Motor neuron (in vitro differentiated cells): ENCODE data around the gene SLCO4A1. TPM values are rescaled to one million over a fixed set of nuclear protein-coding genes. Genes with fewer than 3 reads are reported as not detected.
A peak's percentile ranks its signal among the peaks of the same experiment; 100 is the strongest.

ENCODE experiments used
- ATAC-seq, 8 experiments: fragments of 200-7000 bp; cut with Tn5 transposase; replicated peaks in 6 of 8; 2 replicates each; pipeline ENCODE4 v1.8.0; 2021; ENCODE audit warnings: mild to moderate bottlenecking in 8 of 8, moderate library complexity in 8 of 8
- H3K27ac ChIP-seq, 2 donors: fragments of 250-450 bp; sonication (Bioruptor Pico); 2 replicates each; pipeline ENCODE4 v1.9.0; 2021; ENCODE audit warnings: antibody characterized with exemption in 2 of 2, mild to moderate bottlenecking in 2 of 2, moderate library complexity in 1 of 2
- H3K4me1 ChIP-seq, 2 donors: fragments of 250-450 bp; sonication (Bioruptor Pico); replicated peaks in 1 of 2; 2 replicates each; pipeline ENCODE4 v1.6.1; 2021; ENCODE audit warnings: antibody characterized with exemption in 2 of 2, mild to moderate bottlenecking in 2 of 2, moderate library complexity in 1 of 2
- H3K4me3 ChIP-seq, 5 donors: fragments of 250-450 bp; sonication (Bioruptor Pico); 2 replicates each; pipeline ENCODE4 v1.9.0; 2021; ENCODE audit warnings: antibody characterized with exemption in 5 of 5, mild to moderate bottlenecking in 5 of 5, moderate library complexity in 4 of 5
- WGBS, 10 experiments: fragments of 450-650 bp; shearing (Covaris generic); methylation state at CpG; one replicate each; pipeline ENCODE4 v1.0.0; 2022; 5-methylcytosine and 5-hydroxymethylcytosine counted together
- in situ Hi-C, 9 experiments: fragments of 400-800 bp; cut with MboI; loops; one replicate each; pipeline ENCODE4 v1.15.0; 2021; ENCODE audit warnings: low sequenced_read_pairs in 9 of 9, low pct_unique_long_range_greater_than_20kb in 2 of 9; ENCODE audit not compliant: unreplicated experiment in 9 of 9
- total RNA-seq, 8 experiments: library from RNA; unstranded; fragments of 300-600 nt; gene quantifications; 2 replicates each; pipeline versions ENCODE4 v1.2.3 to v1.2.4, GENCODE V29; 2022

The SLCO4A1 gene
- total RNA-seq, 8 experiments from 2014 or later: 1.0 to 14.2 (median 3.2) TPM

DNA sequence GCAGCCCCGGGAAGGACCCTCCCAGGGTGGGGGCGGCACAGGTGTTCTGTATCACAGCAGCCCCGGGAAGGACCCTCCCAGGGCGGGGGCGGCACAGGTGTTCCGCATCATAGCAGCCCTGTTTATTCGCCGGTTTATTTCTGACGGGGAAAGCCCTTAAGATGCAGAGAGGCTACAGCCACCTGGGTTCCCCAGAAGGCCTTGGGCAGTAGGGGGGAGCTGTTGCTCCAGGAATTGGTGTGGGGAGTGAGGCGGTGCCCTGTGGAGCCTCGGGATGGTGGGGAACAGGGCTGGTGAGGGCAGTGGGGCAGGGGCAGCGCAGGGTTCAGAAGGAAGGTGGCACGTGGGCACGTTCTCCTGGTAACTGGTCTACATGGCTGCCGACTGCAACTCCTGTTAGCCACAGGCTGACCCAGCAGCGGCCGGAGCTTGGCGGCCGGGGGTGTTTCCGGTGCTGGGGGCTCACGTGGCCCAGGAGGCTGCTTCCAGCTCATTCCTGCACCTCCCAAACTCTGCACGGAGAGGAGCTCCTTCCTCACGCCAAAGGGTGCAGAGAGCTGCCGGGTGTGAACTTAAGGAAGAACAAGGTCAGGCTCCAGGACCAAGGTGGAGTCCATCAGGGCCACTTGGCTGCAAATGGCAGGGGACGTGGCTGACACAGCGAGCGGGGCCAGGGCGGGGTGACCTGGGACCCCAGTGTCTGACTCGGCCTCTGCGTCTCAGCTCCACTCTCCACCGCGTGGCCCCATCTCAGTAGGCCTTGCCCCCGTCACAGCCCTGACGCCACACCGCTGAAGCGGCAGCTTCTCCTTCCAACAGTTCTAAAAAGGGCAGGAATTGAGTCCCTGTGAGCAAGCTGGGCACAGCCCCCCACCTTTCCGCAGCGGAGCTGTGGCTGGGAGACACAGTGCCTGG, 13.2 kb downstream of the SLCO4A1 start:
- no peak overlapping the region for H3K27ac ChIP-seq
- 88 to 100% (median 100%) methylated on average over 1 to 4 of the region's 38 CpGs; no CpG with 5 or more reads in 7 of the 10 experiments for WGBS, 10 experiments
- in situ Hi-C loops: loop anchor here in 2 of 9 experiments (25.0 kb wide), 1 partner anchor 132 kb away; the partner anchor contains the start of gene MRGBP (in 2 of the 2)

DNA sequence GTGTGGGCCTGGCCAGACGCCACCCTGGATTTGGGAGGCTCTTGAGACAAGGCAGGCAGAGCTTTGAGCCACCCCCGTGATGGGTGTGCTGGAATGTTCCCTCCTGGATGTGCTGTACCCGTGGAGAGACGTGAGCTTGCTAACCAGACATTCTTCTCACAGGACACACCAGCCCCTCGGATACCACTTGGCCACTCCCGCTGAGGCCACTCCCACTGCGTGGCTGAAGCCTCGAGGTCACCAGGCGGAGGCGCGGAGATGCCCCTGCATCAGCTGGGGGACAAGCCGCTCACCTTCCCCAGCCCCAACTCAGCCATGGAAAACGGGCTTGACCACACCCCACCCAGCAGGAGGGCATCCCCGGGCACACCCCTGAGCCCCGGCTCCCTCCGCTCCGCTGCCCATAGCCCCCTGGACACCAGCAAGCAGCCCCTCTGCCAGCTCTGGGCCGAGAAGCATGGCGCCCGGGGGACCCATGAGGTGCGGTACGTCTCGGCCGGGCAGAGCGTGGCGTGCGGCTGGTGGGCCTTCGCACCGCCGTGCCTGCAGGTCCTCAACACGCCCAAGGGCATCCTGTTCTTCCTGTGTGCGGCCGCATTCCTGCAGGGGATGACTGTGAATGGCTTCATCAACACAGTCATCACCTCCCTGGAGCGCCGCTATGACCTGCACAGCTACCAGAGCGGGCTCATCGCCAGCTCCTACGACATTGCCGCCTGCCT, 14.1 kb downstream of the SLCO4A1 start:
- 70 to 100% methylated on average over 2 to 4 of the region's 39 CpGs; no CpG with 5 or more reads in 8 of the 10 experiments for WGBS, 10 experiments
- ATAC-seq: no peak
- Histone ChIP-seq H3K4me3 (no peak overlapping the region), H3K4me1 (peaks cover 36 to 56% of the 10 kb centered on the region in 2 donors), H3K27ac (no peak overlapping the region)
- in situ Hi-C loops: loop anchor here in 2 of 9 experiments (25.0 kb wide), 1 partner anchor 131 kb away; the partner anchor contains the start of gene MRGBP (in 2 of the 2)

More for the DNA sequence above, 13.2 kb downstream of the SLCO4A1 start:
- Histone ChIP-seq H3K4me3 (no peak overlapping the region), H3K4me1 (peaks cover 28 to 51% of the 10 kb centered on the region in 2 donors)
- no peak for ATAC-seq

DNA sequence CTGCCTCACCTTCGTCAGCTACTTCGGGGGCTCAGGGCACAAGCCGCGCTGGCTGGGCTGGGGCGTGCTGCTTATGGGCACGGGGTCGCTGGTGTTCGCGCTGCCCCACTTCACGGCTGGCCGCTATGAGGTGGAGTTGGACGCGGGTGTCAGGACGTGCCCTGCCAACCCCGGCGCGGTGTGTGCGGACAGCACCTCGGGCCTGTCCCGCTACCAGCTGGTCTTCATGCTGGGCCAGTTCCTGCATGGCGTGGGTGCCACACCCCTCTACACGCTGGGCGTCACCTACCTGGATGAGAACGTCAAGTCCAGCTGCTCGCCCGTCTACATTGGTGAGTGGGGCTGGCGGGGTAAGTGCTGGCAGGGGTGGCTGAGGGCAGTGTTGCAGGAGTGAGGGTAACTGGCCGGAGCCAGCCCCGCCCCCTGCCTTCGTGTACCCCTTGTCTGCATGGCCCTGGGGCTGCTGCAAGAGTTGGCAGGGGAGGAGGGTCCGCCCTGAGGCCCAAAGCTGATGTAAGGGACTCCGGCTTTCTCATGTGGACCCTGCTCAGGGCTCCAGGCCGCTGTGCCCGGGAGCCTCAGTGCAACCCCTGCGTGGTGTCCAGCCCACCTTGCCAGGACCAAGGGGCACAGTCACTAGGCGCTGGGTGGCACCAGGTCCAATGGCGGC, 14.8 kb downstream of the SLCO4A1 start:
- in situ Hi-C loops: loop anchor here in 2 of 9 experiments (25.0 kb wide), 1 partner anchor 130 kb away; the partner anchor contains the start of gene MRGBP (in 2 of the 2)
- H3K27ac ChIP-seq: no peak overlapping the region
- no peak overlapping the region for H3K4me3 ChIP-seq
- WGBS, 10 experiments: 97 to 100% methylated on average over 2 to 6 of the region's 37 CpGs; no CpG with 5 or more reads in 8 of the 10 experiments
- peaks cover 34 to 55% of the 10 kb centered on the region in 2 donors for H3K4me1 ChIP-seq
- no peak for ATAC-seq

DNA sequence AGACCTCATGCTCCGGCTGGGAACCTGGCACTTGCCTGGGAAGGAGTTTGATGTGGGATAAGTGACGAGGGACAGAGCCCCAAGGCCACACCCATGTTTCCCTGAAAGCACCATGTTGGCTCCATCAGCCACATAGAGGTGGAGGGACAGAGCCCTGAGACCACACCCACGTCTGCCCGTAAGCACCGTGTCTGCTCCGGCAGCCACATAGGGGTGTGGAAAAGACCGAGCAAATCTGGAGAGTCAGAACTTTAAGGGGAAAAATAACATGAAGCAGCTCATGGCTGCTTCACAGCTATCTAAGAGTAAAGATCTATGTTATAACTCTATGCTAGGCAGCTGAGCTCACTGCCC, 15.3 kb downstream of the SLCO4A1 start:
- peaks cover 34 to 55% of the 10 kb centered on the region in 2 donors for H3K4me1 ChIP-seq
- WGBS, 10 experiments: 67 to 100% methylated on average over 1 of the region's 7 CpGs; no CpG with 5 or more reads in 8 of the 10 experiments
- no peak overlapping the region for H3K4me3 ChIP-seq
- no peak overlapping the region for H3K27ac ChIP-seq
- in situ Hi-C loops: loop anchor here in 2 of 9 experiments (25.0 kb wide), 1 partner anchor 130 kb away; the partner anchor contains the start of gene MRGBP (in 2 of the 2)
- peak in 3 of 8 experiments; percentile 35 to 51 (median 36) for ATAC-seq

DNA sequence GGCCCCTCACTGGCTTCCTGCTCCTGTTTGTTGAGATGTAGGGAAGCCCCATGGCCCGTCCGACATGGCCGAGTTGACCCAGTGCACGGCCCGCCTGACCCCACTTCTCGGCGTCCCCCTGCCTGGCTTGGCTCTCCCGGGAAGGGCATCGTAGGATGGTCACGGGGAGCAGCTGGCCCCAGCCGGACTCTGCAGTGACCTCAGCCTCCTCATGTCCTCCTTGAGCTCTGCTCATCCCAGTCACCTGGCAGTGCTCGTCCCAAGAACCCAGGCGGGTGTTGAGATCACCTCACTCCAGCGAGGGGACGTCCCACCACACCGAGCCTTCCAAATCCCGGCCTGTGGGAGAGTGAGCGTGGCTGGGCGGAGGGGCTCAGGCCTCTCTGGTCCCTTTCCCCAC, 15.7 kb downstream of the SLCO4A1 start:
- ATAC-seq: no peak
- WGBS, 10 experiments: 85 to 100% (median 93%) methylated on average over 1 to 5 of the region's 19 CpGs; no CpG with 5 or more reads in 6 of the 10 experiments
- in situ Hi-C loops: loop anchor here in 2 of 9 experiments (25.0 kb wide), 1 partner anchor 129 kb away; the partner anchor contains the start of gene MRGBP (in 2 of the 2)
- no peak overlapping the region for H3K27ac ChIP-seq
- peaks cover 35 to 57% of the 10 kb centered on the region in 2 donors for H3K4me1 ChIP-seq
- H3K4me3 ChIP-seq: no peak overlapping the region

DNA sequence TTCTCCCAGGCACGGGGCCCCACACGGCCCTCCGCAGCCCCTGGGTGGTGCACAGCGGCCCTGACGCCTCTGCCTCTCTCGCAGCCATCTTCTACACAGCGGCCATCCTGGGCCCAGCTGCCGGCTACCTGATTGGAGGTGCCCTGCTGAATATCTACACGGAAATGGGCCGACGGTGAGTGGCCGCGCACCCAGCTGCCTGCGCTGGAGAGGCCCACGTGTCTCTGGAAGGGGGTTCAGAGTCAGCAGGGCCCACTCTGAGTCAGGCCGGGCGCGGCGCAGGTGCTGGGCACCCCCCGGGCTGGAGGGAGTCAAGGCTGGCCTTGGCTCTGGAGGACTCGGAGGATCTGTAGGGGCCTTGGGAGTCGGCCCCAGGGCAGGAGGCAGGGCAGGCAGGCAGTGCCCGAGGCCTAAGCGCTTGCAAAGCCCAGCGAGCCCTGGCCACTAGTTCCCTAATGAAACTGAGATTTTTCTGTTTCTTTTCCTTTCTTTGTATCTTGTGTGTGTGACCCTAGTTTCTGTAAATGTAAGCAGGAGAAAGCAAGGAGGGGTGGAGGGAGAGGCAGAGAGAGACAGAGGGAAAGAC, 16.4 kb downstream of the SLCO4A1 start:
- Histone ChIP-seq H3K4me1 (peaks cover 43 to 61% of the 10 kb centered on the region in 2 donors), H3K4me3 (no peak overlapping the region), H3K27ac (no peak overlapping the region)
- in situ Hi-C loops: loop anchor here in 2 of 9 experiments (25.0 kb wide), 1 partner anchor 129 kb away; the partner anchor contains the start of gene MRGBP (in 2 of the 2)
- 70 to 100% (median 90%) methylated on average over 1 to 8 of the region's 25 CpGs; no CpG with 5 or more reads in 3 of the 10 experiments for WGBS, 10 experiments
- no peak for ATAC-seq

DNA sequence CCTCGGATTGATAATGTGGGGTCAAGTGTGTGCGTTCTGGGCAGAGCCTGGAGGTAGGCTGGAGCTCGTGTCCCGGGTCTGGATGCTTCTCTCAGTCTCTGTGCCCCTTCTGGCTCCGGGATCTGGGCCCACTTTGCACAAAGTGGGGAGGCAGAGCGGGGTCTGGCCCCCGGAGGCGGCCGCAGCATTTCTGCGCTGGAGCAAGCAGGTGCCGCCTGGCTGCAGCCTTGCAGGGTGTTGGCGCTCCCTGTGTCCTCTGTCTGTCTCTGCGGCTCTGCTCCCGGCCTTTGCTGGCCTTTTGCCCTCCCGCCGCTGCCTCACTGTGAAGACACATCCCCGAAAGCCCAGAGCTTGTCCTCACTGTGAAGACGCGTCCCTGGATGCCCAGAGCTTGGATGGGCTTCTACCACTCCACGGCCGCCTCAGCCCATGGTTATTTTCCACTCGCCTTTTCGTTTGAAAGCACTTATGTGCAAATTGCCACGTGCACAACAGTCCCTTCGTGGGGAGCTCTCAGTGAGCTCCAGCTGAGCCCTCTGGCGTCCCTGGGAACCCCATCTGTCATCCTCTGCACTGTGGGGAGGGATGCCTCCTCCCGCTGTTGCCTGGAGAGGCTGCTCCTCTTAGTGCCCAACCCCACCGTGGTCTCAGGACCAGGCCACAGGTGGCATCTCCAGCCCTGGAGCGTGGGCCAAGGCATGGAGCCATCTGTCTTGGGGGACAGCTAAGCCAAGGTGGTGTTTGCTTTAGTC, 17.4 kb downstream of the SLCO4A1 start:
- in situ Hi-C loops: loop anchor here in 3 of 9 experiments (10.0 to 25.0 kb wide), 2 partner anchors 125 to 128 kb away; partner anchors contain the start of gene MRGBP (in 2 of the 3)
- peak overlapping the region in 1 of 2 donors; percentile 49 for H3K27ac ChIP-seq

DNA sequence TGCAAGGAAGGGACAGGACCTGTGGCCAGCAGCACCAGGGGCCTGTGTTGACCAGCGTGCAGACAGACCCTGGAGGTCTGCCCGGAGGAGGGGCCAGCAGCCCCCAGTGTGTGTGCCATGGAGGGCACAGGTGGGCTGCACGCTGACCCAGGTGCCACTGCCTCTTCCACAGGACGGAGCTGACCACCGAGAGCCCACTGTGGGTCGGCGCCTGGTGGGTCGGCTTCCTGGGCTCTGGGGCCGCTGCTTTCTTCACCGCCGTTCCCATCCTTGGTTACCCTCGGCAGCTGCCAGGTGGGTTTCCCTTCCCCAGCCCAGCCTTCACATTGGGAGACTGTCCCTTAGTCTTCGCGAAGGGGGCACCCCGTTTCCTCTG, 17.9 kb downstream of the SLCO4A1 start:
- ATAC-seq: no peak
- in situ Hi-C loops: loop anchor here in 3 of 9 experiments (10.0 to 25.0 kb wide), 2 partner anchors 125 to 127 kb away; partner anchors contain the start of gene MRGBP (in 2 of the 3)
- no peak overlapping the region for H3K4me3 ChIP-seq
- H3K4me1 ChIP-seq: peaks cover 48 to 69% of the 10 kb centered on the region in 2 donors
- WGBS, 10 experiments: no CpG with 5 or more reads among the region's 15 CpGs
- peak overlapping the region in 1 of 2 donors; percentile 8 for H3K27ac ChIP-seq

More for the DNA sequence above, 17.4 kb downstream of the SLCO4A1 start:
- ATAC-seq: peak in 5 of 8 experiments; percentile 46 to 64 (median 54)
- Histone ChIP-seq H3K4me1 (peaks cover 48 to 69% of the 10 kb centered on the region in 2 donors), H3K4me3 (no peak overlapping the region)
- WGBS, 10 experiments: 58 to 92% (median 72%) methylated on average over 2 to 10 of the region's 29 CpGs; no CpG with 5 or more reads in 5 of the 10 experiments

DNA sequence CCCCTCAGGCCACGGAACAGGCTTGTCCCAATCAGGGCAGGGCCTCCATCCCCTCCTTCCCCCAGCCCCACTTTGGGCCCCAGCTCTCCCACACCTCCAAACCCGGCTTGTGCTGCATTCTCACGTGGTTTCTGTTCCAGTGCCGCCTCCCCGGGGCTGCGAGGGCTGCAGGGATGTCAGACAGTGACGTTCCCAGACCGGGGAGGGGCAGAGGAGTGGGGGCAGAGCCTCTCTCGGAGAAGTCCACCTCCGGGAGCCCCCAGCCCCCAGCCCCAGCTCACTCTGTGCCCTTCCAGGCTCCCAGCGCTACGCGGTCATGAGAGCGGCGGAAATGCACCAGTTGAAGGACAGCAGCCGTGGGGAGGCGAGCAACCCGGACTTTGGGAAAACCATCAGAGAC, 18.5 kb downstream of the SLCO4A1 start:
- Histone ChIP-seq H3K27ac (peak overlapping the region in 1 of 2 donors; percentile 8), H3K4me1 (peaks cover 48 to 69% of the 10 kb centered on the region in 2 donors), H3K4me3 (no peak overlapping the region)
- no CpG with 5 or more reads among the region's 18 CpGs for WGBS, 10 experiments
- ATAC-seq: peak in 4 of 8 experiments; percentile 10 to 48 (median 28)
- in situ Hi-C loops: loop anchor here in 3 of 9 experiments (10.0 to 25.0 kb wide), 2 partner anchors 124 to 127 kb away; partner anchors contain the start of gene MRGBP (in 2 of the 3)

DNA sequence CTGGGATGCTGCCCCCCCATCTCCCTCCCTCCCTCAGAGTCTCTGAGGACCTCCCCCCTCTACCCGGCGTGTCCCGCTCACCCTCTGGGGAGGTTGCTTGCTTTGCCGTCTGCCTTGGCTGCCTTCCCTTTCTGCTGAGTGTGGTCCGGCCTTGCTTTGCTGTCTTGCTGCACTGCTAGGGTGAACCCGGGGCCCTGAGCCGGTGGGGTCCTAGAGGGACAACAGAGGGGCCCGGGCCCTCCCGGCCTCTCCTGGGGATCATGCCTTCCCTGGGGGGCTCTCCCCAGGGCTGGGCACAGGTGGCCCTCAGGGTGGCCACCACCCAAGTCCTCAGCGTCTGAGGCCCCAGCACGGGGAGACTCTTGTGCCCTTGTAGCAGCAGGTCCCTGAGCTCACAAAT, 19.3 kb downstream of the SLCO4A1 start:
- in situ Hi-C loops: loop anchor here in 3 of 9 experiments (10.0 to 25.0 kb wide), 2 partner anchors 123 to 126 kb away; partner anchors contain the start of gene MRGBP (in 2 of the 3)
- Histone ChIP-seq H3K4me3 (no peak overlapping the region), H3K27ac (no peak overlapping the region), H3K4me1 (peaks cover 48 to 64% of the 10 kb centered on the region in 2 donors)
- WGBS, 10 experiments: 90 to 100% methylated on average over 2 of the region's 11 CpGs; no CpG with 5 or more reads in 8 of the 10 experiments
- ATAC-seq: no peak

DNA sequence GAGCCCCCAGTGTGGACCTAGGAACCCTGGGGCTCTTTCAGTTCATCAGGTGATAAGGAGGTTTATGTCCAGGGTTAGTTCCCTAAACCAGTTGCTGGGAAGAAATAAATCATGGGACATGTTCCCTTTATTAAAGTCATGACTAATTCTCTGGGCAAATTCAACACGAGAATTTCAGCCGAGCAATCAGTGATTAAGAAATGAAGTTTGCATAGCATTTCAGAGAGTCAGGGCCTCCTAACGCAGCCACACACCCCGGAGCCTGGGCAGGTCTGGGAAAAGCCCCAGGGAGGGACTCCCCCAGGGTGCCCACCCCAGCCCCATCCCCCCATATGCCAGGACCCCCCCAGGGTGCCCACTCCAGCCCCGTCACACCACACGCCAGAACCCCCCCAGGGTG, 20.1 kb downstream of the SLCO4A1 start:
- H3K4me3 ChIP-seq: no peak overlapping the region
- H3K27ac ChIP-seq: no peak overlapping the region
- H3K4me1 ChIP-seq: peaks cover 51 to 72% of the 10 kb centered on the region in 2 donors
- 0 to 100% (median 63%) methylated on average over 2 of the region's 6 CpGs; no CpG with 5 or more reads in 7 of the 10 experiments for WGBS, 10 experiments
- in situ Hi-C loops: loop anchor here in 3 of 9 experiments (10.0 to 25.0 kb wide), 2 partner anchors 122 to 125 kb away; partner anchors contain the start of gene MRGBP (in 2 of the 3)
- ATAC-seq: peak in 2 of 8 experiments; percentile 33 to 42
